ENCODE measurements around the gene FOXD3. TPM values are rescaled to one million over a fixed set of nuclear protein-coding genes. Genes with fewer than 3 reads are reported as not detected.
"Not testable (repeated sequence)": the region's sequence is repeated elsewhere in the genome, so short reads cannot be mapped to it uniquely, and the experiment has no call there.

The FOXD3 gene
- total and polyA plus RNA-seq, 12 donors: 0.11 to 1.2 (median 0.28) TPM; not detected in 5

- WGBS, 4 donors: 63 to 80% (median 69%) methylated on average over 2 of the region's 2 CpGs
- no peak for TF ChIP-seq CTCF (IDR thresholded peaks at IDR 0.05)
- H3K4me1 ChIP-seq (replicated peaks in 1 of 2): no peaks in the 10 kb centered on the region
- no peaks in the 10 kb centered on the region for H3K9me3 ChIP-seq (replicated peaks in 1 of 3)
- H3K27ac ChIP-seq: no peak overlapping the region
- H3K27me3 ChIP-seq: peaks cover 30% of the 10 kb centered on the region
- intact Hi-C loops (cut with DNase I): no loop called here
- no peak for DNase-seq
- H3K4me3 ChIP-seq: no peak overlapping the region
- no peaks in the 10 kb centered on the region for H3K36me3 ChIP-seq (replicated peaks in 1 of 2)
Observed at GRCh38 chr1:63352736-63353135, 30.4 kb downstream of the FOXD3 start.

- intact Hi-C loops (cut with DNase I): not testable (repeated sequence)
- WGBS, 4 donors: 69 to 85% (median 76%) methylated on average over 2 of the region's 2 CpGs
Observed at GRCh38 chr1:63356234-63356633, 33.9 kb downstream of the FOXD3 start.

GRCh38 chr1:63359561-63359960 lies 37.2 kb downstream of the FOXD3 start:
- 77 to 91% (median 85%) methylated on average over 5 of the region's 5 CpGs for WGBS, 4 donors
- H3K9me3 ChIP-seq (replicated peaks in 1 of 3): no peaks in the 10 kb centered on the region
- intact Hi-C loops (cut with DNase I): no loop called here
- H3K27me3 ChIP-seq: peaks cover 10% of the 10 kb centered on the region
- no peaks in the 10 kb centered on the region for H3K36me3 ChIP-seq (replicated peaks in 1 of 2)
- H3K4me3 ChIP-seq: no peak overlapping the region
- H3K4me1 ChIP-seq (replicated peaks in 1 of 2): no peaks in the 10 kb centered on the region
- no peak overlapping the region for H3K27ac ChIP-seq
- no peak for TF ChIP-seq POLR2A (IDR thresholded peaks at IDR 0.05)
- TF ChIP-seq CTCF (IDR thresholded peaks at IDR 0.05): no peak
- DNase-seq: no peak

More at GRCh38 chr1:63356234-63356633, 33.9 kb downstream of the FOXD3 start:
- H3K27ac ChIP-seq; H3K9me3 ChIP-seq (replicated peaks in 1 of 3); H3K36me3 ChIP-seq (replicated peaks in 1 of 2); H3K4me1 ChIP-seq (replicated peaks in 1 of 2); DNase-seq; H3K4me3 ChIP-seq: not testable (repeated sequence)
- H3K27me3 ChIP-seq: peaks cover 30% of the 10 kb centered on the region

GRCh38 chr1:63362073-63362472 lies 39.7 kb downstream of the FOXD3 start:
- 84 to 100% (median 94%) methylated on average over 1 of the region's 1 CpG for WGBS, 4 donors
- Histone ChIP-seq H3K27me3 (no peaks in the 10 kb centered on the region), H3K9me3 (replicated peaks in 1 of 3) (no peaks in the 10 kb centered on the region), H3K36me3 (replicated peaks in 1 of 2) (no peaks in the 10 kb centered on the region), H3K4me3 (no peak overlapping the region), H3K27ac (no peak overlapping the region), H3K4me1 (replicated peaks in 1 of 2) (peaks cover 0 to 3% of the 10 kb centered on the region in 2 donors)
- TF ChIP-seq CTCF (IDR thresholded peaks at IDR 0.05) (no peak), POLR2A (IDR thresholded peaks at IDR 0.05) (no peak)
- intact Hi-C loops (cut with DNase I): no loop called here
- DNase-seq: no peak

- Histone ChIP-seq H3K27me3 (no peaks in the 10 kb centered on the region), H3K27ac (no peak overlapping the region), H3K9me3 (replicated peaks in 1 of 3) (no peaks in the 10 kb centered on the region), H3K4me3 (no peak overlapping the region), H3K4me1 (replicated peaks in 1 of 2) (peaks cover 0 to 3% of the 10 kb centered on the region in 2 donors), H3K36me3 (replicated peaks in 1 of 2) (no peaks in the 10 kb centered on the region)
- WGBS, 4 donors: 74 to 95% (median 89%) methylated on average over 1 of the region's 1 CpG
- no peak for DNase-seq
- no peak for TF ChIP-seq CTCF (IDR thresholded peaks at IDR 0.05)
- no peak for TF ChIP-seq POLR2A (IDR thresholded peaks at IDR 0.05)
- intact Hi-C loops (cut with DNase I): no loop called here
Observed at GRCh38 chr1:63362578-63362977, 40.2 kb downstream of the FOXD3 start.
